Endothelial cell of umbilical vein (primary cell): ENCODE measurements around the gene PANX2. TPM values are rescaled to one million over a fixed set of nuclear protein-coding genes. Genes with fewer than 3 reads are reported as not detected.

Source experiments
- BruUV-seq: library from RNA; stranded (reverse); fragments of 400-500 nt; replicated peaks from 2 replicates; lab custom pipeline; 2021; lab: Mats Ljungman, UMichigan
- CTCF ChIA-PET: fragments of 300-600, 350-600 bp; sonication (Branson Sonifier 250); formaldehyde crosslinking; loops from one replicate; lab custom pipeline; 2021; ENCODE audit warnings: antibody characterized with exemption, inconsistent platforms; lab: Charles Lee
- POLR2A ChIA-PET: fragments of 300-600, 350-600 bp; sonication (Branson Sonifier 250); formaldehyde crosslinking; loops from one replicate; lab custom pipeline; 2021; ENCODE audit warnings: antibody characterized with exemption, inconsistent platforms; lab: Charles Lee
- DNase-seq: peaks from one replicate; pipeline ENCODE4 v3.0.0-alpha.2; 2011; ENCODE audit warnings: low read depth, low spot score
- FAIRE-seq: peaks from 2 replicates; lab custom pipeline; 2011; peaks lifted over from hg19 to GRCh38; lab: Jason Lieb, UNC
- H2AFZ ChIP-seq: 2 replicates; pipeline ENCODE4 v1.6.0; 2012; ENCODE audit warnings: low read depth, low read length, control low read depth, inconsistent platforms
- H3K27ac ChIP-seq: 2 replicates; pipeline ENCODE4 v1.5.1; 2011; ENCODE audit warnings: low read depth, mild to moderate bottlenecking, control low read depth, low read length, moderate library complexity; ENCODE audit not compliant: insufficient read depth
- H3K27me3 ChIP-seq, 2 experiments: 2 replicates each; pipeline versions ENCODE4 v1.6.0 to v1.6.1; 2011; ENCODE audit warnings: low read length in 2 of 2, mixed read lengths in 1 of 2; ENCODE audit not compliant: control insufficient read depth in 2 of 2, insufficient read depth in 2 of 2
- H3K36me3 ChIP-seq, 2 experiments: 2 replicates in 1 of 2; 3 replicates in 1 of 2; pipeline ENCODE4 v1.5.1; 2011; ENCODE audit warnings: low read length in 2 of 2, mild to moderate bottlenecking in 1 of 2, moderate library complexity in 1 of 2; ENCODE audit not compliant: control insufficient read depth in 2 of 2, insufficient read depth in 2 of 2; ENCODE audit errors: extremely low read depth in 1 of 2
- H3K4me1 ChIP-seq: 3 replicates; pipeline ENCODE4 v1.5.1; 2011; ENCODE audit warnings: mild to moderate bottlenecking, low read length; ENCODE audit not compliant: control insufficient read depth, insufficient read depth; ENCODE audit errors: extremely low read depth
- H3K4me2 ChIP-seq: 2 replicates; pipeline ENCODE4 v1.6.1; 2011; ENCODE audit warnings: low read length, control low read depth, mixed read lengths; ENCODE audit not compliant: insufficient read depth
- H3K4me3 ChIP-seq, 3 experiments: fragments of 200-600 bp in 1 of 3; sonication (generic), shearing (Covaris generic) in 1 of 3; replicated peaks in 1 of 3; 2 replicates each; pipeline ENCODE4 v1.5.1; 2011 to 2016; ENCODE audit warnings: control low read depth in 3 of 3, low read length in 3 of 3, mild to moderate bottlenecking in 2 of 3, inconsistent platforms in 1 of 3, low read depth in 1 of 3, moderate library complexity in 1 of 3; ENCODE audit not compliant: insufficient read depth in 1 of 3
- H3K79me2 ChIP-seq: 2 replicates; pipeline ENCODE4 v1.6.0; 2012; ENCODE audit warnings: low read length, inconsistent platforms; ENCODE audit not compliant: control insufficient read depth, insufficient read depth
- H3K9ac ChIP-seq: replicated peaks from 2 replicates; pipeline ENCODE3; 2011; ENCODE audit warnings: low read length, control low read depth; ENCODE audit not compliant: insufficient read depth; ENCODE audit errors: extremely low read depth
- H3K9me1 ChIP-seq: replicated peaks from 3 replicates; pipeline ENCODE4 v1.6.0; 2011; ENCODE audit warnings: mild to moderate bottlenecking, low read length; ENCODE audit not compliant: control insufficient read depth, insufficient read depth; ENCODE audit errors: extremely low read depth
- H3K9me3 ChIP-seq: replicated peaks from 2 replicates; pipeline ENCODE4 v1.5.1; 2012; ENCODE audit warnings: low read length, inconsistent platforms; ENCODE audit not compliant: control insufficient read depth, insufficient read depth
- H4K20me1 ChIP-seq: replicated peaks from 2 replicates; pipeline ENCODE3; 2011; ENCODE audit warnings: mild to moderate bottlenecking, low read length; ENCODE audit not compliant: control insufficient read depth, insufficient read depth; ENCODE audit errors: extremely low read depth
- EZH2 ChIP-seq: IDR thresholded peaks from 2 replicates; pipeline ENCODE4 v1.6.1; 2012; ENCODE audit warnings: borderline replicate concordance, low read depth, mild to moderate bottlenecking, moderate library complexity, low read length, inconsistent platforms; ENCODE audit not compliant: severe bottlenecking
- FOS ChIP-seq: IDR thresholded peaks from 2 replicates; pipeline ENCODE4 v1.6.1; 2011; ENCODE audit warnings: mild to moderate bottlenecking, low read length, moderate library complexity, borderline replicate concordance; ENCODE audit not compliant: insufficient read depth
- GATA2 ChIP-seq: IDR thresholded peaks from 2 replicates; pipeline ENCODE4 v1.7.0; 2011; ENCODE audit warnings: low read depth, mild to moderate bottlenecking, moderate library complexity, mixed read lengths, low read length; ENCODE audit not compliant: insufficient read length, insufficient read depth
- JUN ChIP-seq: IDR thresholded peaks from 2 replicates; pipeline ENCODE4 v1.6.1; 2011; ENCODE audit warnings: borderline replicate concordance, low read depth; ENCODE audit not compliant: insufficient read length, insufficient read depth
- MYC ChIP-seq: IDR thresholded peaks from one replicate; pipeline ENCODE4 v1.6.1; 2011; ENCODE audit warnings: mild to moderate bottlenecking, low read depth, low read length
- POLR2A ChIP-seq: IDR thresholded peaks from 2 replicates; pipeline ENCODE4 v1.6.1; 2012; ENCODE audit warnings: low read depth, mild to moderate bottlenecking, control low read depth, low read length
- POLR2AphosphoS5 ChIP-seq: IDR thresholded peaks from 2 replicates; pipeline ENCODE4 v1.6.1; 2012; ENCODE audit warnings: low read depth, mild to moderate bottlenecking, control low read depth, low read length, moderate library complexity; ENCODE audit not compliant: insufficient read depth
- dilution Hi-C: fragments of 300-500 bp; cut with MboI; formaldehyde crosslinking; loops from one replicate; pipeline ENCODE4 v1.15.0; 2019; ENCODE audit warnings: low sequenced_read_pairs; ENCODE audit not compliant: extremely low pct_ligation_motif_present
- intact Hi-C: fragments of 100-400 bp; cut with micrococcal nuclease; formaldehyde crosslinking; loops from one replicate; pipeline ENCODE4 v1.10.0; 2022
- polyA plus RNA-seq, 4 experiments: library from polyadenylated mRNA; depleted of rRNA in 3 of 4; stranded (reverse) in 3 of 4; unstranded in 1 of 4; fragments of >200 nt; gene quantifications; 2 replicates each; pipeline versions ENCODE4 v1.2.1 to v1.2.3, GENCODE V29; 2011 to 2012; ENCODE audit warnings: missing spikeins in 1 of 4
- total RNA-seq: library from RNA; stranded (reverse); gene quantifications from 2 replicates; pipeline ENCODE4 v1.2.3, GENCODE V29; 2021
- TF ChIP-seq, protein P1 (sequence below), 2 donors: IDR thresholded peaks; 1 replicate in 1 of 2; 2 replicates in 1 of 2; pipeline ENCODE4 v1.5.1; 2011; ENCODE audit warnings: low read length in 2 of 2, mild to moderate bottlenecking in 2 of 2, moderate library complexity in 2 of 2, control low read depth in 1 of 2, inconsistent platforms in 1 of 2, low read depth in 1 of 2; ENCODE audit not compliant: insufficient read depth in 1 of 2; ENCODE audit errors: extremely low read depth in 1 of 2
- TF ChIP-seq, protein P2 (sequence below): IDR thresholded peaks from 2 replicates; pipeline ENCODE4 v1.6.1; 2011; ENCODE audit not compliant: insufficient read depth, insufficient read length

Gene PANX2
- total and polyA plus RNA-seq, 2 donors (not counting 3 experiments of a cell fraction or from before 2014, with no cell fraction given), result 2.5 to 5.1 TPM

DNA sequence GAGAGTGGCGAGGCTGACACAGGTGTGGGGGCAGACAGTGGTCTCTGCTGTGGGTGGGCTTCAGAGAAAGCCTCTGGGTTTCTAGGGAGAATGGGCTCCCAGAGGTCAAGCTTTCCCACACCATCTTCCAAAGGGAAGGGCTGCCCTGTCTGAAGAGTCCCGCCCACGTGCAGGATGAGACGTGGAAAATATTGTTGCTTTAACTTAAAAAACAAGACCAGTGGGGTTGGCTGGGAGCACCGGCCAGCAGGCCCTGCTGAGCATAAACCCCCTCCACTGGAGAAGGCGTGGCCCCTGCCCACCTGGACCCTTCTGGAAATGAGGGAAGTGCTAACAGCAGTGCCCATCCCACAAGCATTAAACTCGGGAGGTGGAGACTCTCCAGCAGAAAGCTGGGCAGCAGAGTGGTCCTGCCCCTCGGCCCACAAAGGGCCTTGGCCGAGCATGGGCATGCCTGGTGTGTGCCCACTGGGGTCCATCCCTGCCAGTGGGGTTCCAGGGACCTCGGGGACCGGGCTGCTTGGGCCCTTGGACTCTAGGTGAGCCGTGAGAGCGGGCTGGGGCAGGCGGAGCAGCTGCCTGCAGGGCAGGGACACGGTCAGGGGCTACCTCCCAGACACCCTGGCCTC lies 45.6 kb downstream of the PANX2 start:
- Histone ChIP-seq H3K4me1 (no peaks in the 10 kb centered on the region), H3K4me2 (no peak overlapping the region), H2AFZ (no peak overlapping the region), H3K27ac (no peak overlapping the region), H3K36me3 (peaks cover 28 to 55% of the 10 kb centered on the region in 2 experiments), H3K79me2 (peaks cover 21% of the 10 kb centered on the region), H3K4me3 (no peak overlapping the region), H4K20me1 (no peaks in the 10 kb centered on the region), H3K27me3 (no peaks in the 10 kb centered on the region), H3K9me1 (no peaks in the 10 kb centered on the region), H3K9ac (no peak overlapping the region), H3K9me3 (no peaks in the 10 kb centered on the region)
- BruUV-seq, result no TSS peak
- DNase-seq, result no peak
- no peak for FAIRE-seq
- intact Hi-C loops (no loop called here), dilution Hi-C loops (no loop called here)
- ChIA-PET CTCF (interaction anchor here (2.1 kb wide), 1 partner anchor 9 kb away, joined by 5 read pairs; no protein-coding TSS in a partner anchor), POLR2A (interaction anchor here (0.7 kb wide), 1 partner anchor 446 kb away, joined by 9 read pairs; no protein-coding TSS in a partner anchor)
- TF ChIP-seq JUN (no peak), POLR2AphosphoS5 (no peak)

DNA sequence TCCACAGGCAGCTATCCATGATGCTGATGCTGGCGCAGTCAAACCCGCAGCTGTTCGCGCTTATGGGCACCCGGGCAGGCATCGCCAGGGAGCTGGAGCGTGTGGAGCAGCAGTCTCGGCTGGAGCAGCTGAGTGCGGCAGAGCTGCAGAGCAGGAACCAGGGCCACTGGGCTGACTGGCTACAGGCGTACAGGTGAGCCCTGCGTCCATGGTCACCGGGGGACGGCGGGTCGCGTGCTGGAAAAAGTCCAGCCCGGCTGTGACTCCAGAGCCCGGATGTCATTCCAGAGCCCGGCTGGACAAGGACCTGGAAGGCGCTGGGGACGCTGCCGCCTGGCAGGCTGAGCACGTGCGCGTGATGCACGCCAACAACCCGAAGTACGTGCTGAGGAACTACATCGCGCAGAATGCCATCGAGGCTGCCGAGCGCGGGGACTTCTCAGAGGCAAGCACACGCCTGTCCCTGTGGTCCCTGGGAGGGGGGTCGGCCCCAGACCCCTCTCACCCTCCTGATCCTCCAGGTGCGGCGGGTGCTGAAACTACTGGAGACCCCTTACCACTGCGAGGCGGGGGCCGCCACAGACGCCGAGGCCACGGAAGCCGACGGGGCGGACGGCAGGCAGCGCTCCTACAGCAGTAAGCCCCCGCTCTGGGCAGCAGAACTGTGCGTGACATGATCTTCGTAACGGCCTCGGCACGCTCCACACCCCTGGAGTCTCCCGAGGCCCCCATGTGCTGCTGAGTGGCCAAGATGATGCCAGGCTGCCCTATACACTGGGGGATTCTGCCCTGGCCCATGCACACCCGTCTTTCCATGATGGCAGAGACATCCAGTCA lies 46.4 kb downstream of the PANX2 start:
- Histone ChIP-seq H3K79me2 (peaks cover 21% of the 10 kb centered on the region), H3K9me3 (no peaks in the 10 kb centered on the region), H3K27me3 (no peaks in the 10 kb centered on the region), H4K20me1 (no peaks in the 10 kb centered on the region), H3K36me3 (peaks cover 28 to 60% of the 10 kb centered on the region in 2 experiments), H3K4me3 (no peak overlapping the region), H3K27ac (no peak overlapping the region), H2AFZ (no peak overlapping the region), H3K9ac (no peak overlapping the region), H3K4me1 (no peaks in the 10 kb centered on the region), H3K9me1 (no peaks in the 10 kb centered on the region), H3K4me2 (no peak overlapping the region)
- DNase-seq (no peak), FAIRE-seq (no peak)
- dilution Hi-C loops (no loop called here), intact Hi-C loops (no loop called here)
- TF ChIP-seq MYC (no peak), FOS (no peak), EZH2 (no peak), POLR2AphosphoS5 (no peak), GATA2 (no peak), POLR2A (no peak), JUN (no peak)
- TF ChIP-seq, protein P1, sequence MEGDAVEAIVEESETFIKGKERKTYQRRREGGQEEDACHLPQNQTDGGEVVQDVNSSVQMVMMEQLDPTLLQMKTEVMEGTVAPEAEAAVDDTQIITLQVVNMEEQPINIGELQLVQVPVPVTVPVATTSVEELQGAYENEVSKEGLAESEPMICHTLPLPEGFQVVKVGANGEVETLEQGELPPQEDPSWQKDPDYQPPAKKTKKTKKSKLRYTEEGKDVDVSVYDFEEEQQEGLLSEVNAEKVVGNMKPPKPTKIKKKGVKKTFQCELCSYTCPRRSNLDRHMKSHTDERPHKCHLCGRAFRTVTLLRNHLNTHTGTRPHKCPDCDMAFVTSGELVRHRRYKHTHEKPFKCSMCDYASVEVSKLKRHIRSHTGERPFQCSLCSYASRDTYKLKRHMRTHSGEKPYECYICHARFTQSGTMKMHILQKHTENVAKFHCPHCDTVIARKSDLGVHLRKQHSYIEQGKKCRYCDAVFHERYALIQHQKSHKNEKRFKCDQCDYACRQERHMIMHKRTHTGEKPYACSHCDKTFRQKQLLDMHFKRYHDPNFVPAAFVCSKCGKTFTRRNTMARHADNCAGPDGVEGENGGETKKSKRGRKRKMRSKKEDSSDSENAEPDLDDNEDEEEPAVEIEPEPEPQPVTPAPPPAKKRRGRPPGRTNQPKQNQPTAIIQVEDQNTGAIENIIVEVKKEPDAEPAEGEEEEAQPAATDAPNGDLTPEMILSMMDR (IDR thresholded peaks at IDR 0.05; ENCODE audit: extremely low read depth in 1 of 2, insufficient read depth in 1 of 2, low read depth in 1 of 2, low read length in 2 of 2), result no peak
- TF ChIP-seq, protein P2, sequence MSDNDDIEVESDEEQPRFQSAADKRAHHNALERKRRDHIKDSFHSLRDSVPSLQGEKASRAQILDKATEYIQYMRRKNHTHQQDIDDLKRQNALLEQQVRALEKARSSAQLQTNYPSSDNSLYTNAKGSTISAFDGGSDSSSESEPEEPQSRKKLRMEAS, result no peak
- ChIA-PET CTCF (no interaction called here), POLR2A (no interaction called here)
- BruUV-seq, result no TSS peak
